Measurements from ENCODE around the gene SLC25A42.
"Not testable (repeated sequence)": the region's sequence is repeated elsewhere in the genome, so short reads cannot be mapped to it uniquely, and the experiment has no call there.

SLC25A42 gene

DNA sequence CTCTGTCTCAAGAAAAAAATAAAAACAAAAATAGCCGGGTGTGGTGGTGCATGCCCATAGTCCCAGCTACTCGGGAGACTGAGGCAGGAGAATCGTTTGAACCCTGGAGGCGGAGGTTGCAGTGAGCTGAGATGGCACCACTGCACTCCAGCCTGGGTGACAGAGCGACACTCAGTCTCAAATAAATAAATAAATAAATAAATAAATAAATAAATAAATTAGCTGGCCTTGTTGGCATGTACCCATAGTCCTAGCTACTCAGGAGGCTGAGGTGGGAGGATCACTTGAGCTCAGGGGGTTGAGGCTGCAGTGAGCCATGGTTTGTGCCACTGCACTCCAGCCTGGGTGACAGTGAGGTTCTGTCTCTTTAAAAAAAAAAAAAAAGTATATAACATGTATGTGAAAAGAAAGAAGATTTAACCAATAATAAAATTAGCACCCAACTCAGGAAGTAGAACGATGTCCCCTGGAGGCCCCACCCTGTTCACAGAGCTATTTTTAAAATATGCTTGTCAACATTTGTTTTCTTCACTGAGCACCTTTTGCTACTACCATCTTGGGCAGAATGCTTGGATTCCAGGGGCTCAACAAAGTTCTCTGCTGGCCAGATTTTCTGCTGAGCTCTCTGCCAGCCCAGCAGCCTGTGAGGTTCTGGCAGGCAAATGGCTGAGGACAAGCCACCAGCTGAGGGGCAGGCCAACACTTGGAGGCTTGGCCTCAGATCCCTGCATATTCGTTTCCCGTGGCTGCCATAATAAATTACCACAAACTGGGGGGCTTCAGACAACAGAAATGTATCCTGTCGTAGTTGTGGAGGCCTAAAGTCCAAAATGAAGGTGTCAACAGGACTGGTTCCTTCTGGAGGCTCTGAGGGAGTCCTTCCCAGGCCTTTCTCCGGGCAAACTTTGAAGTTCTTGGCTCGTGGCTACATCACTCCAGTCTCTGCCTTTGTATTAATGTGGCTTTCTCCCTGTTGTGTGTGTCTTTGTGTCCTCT, 5.2 kb downstream of the SLC25A42 start:
- no peak for DNase-seq (ENCODE audit: low read depth, low spot score)

- no peak for DNase-seq (ENCODE audit: low read depth, low spot score)
Observed at GRCh38 chr19:19071897-19072296, 8.1 kb downstream of the SLC25A42 start.

- DNase-seq (ENCODE audit: low read depth, low spot score): no peak
Observed at GRCh38 chr19:19074196-19074882, 10.5 kb downstream of the SLC25A42 start.

GRCh38 chr19:19075126-19075525, 11.3 kb downstream of the SLC25A42 start:
- DNase-seq (ENCODE audit: low read depth, low spot score): no peak

- no peak for DNase-seq (ENCODE audit: low read depth, low spot score)
Observed at GRCh38 chr19:19076476-19076875, 12.7 kb downstream of the SLC25A42 start.

DNA sequence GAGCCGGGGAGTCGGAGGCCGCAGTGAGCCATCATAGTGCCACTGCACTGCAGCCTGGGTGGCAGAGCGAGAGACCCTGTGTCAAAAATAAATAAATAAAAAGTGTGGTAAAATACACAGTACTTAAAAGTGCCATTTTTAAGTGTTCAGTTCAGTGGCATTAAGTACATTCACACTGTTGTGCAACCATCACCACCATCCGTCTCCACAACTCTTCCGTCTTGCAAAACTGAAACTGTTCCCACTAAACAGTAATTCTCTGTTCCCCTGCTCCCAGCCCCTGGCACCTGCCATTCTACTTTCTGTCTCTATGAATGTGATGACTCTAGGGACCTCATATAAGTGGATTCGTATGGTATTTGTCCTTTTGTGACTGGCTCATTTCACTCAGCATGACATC, 13.3 kb downstream of the SLC25A42 start:
- no peak for DNase-seq (ENCODE audit: low read depth, low spot score)

- no peak for DNase-seq (ENCODE audit: low read depth, low spot score)
Observed at GRCh38 chr19:19078801-19079200, 15.0 kb downstream of the SLC25A42 start.

- DNase-seq (ENCODE audit: low read depth, low spot score): no peak
Observed at GRCh38 chr19:19079571-19079970, 15.8 kb downstream of the SLC25A42 start.

GRCh38 chr19:19081642-19082151, 17.9 kb downstream of the SLC25A42 start:
- peak; percentile 45 for DNase-seq (ENCODE audit: low read depth, low spot score)

- no peak for DNase-seq (ENCODE audit: low read depth, low spot score)
Observed at GRCh38 chr19:19083413-19084178, 19.8 kb downstream of the SLC25A42 start.

DNA sequence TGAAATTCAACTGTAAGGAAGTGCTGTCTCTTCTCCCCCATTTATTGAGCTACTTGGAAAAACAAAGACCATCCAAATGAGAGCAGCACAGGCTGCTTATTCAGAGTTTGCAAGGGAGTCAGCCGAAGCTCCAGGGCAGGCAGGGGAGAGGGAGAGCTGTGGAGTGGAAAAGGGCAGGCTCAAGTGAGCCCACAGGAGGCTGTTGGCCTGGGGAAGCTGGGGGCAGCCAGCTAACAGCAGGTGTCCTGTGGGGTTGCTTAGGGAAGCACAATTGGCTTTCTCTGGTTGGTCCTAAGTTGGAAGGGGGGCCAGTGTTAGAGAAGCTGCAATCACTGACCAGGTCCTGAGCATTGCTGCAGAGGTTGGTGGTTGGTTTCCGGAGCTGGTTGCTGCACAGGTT, 23.9 kb downstream of the SLC25A42 start:
- peak; percentile 17 for DNase-seq (ENCODE audit: low read depth, low spot score)

DNA sequence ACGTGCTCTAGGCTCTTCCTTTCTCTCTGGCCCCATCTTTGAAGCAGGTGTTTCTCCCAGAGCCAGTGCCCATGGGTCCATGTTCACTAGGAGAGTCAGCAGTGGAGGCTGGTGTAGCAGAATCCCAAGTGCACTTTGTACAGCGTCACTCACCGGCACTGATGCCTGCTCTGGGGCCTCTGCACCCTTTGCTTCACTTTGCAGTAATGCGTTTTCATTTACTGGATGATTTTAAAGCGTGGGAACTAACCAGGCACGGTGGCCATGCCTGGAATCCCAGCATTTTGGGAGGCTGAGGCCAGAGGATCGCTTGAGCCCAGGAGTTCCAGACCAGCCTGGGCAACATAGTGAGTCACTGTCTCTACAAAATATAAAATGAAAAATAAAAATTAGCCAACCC, 30.7 kb downstream of the SLC25A42 start:
- DNase-seq (ENCODE audit: low read depth, low spot score): no peak

- no peak for DNase-seq (ENCODE audit: low read depth, low spot score)
Observed at GRCh38 chr19:19095691-19096090, 31.9 kb downstream of the SLC25A42 start.

GRCh38 chr19:19096641-19097627, 33.1 kb downstream of the SLC25A42 start:
- DNase-seq (ENCODE audit: low read depth, low spot score): no peak

- DNase-seq (ENCODE audit: low read depth, low spot score): no peak
Observed at GRCh38 chr19:19098084-19098702, 34.4 kb downstream of the SLC25A42 start.

GRCh38 chr19:19098703-19099632, 35.2 kb downstream of the SLC25A42 start:
- DNase-seq (ENCODE audit: low read depth, low spot score): no peak

GRCh38 chr19:19101540-19101939, 37.7 kb downstream of the SLC25A42 start:
- DNase-seq (ENCODE audit: low read depth, low spot score): no peak

- DNase-seq (ENCODE audit: low read depth, low spot score): not testable (repeated sequence)
Observed at GRCh38 chr19:19102566-19102965, 38.8 kb downstream of the SLC25A42 start.

GRCh38 chr19:19103167-19103566, 39.4 kb downstream of the SLC25A42 start:
- no peak for DNase-seq (ENCODE audit: low read depth, low spot score)

All from ELF-1 (cell line).